H1 (cell line): ENCODE data around the gene AKAP8.

ENCODE experiments used
- EZH2 ChIP-seq: fragments of 200-600 bp; sonication (generic); IDR thresholded peaks from 2 replicates; pipeline ENCODE4 v1.7.1; 2012; ENCODE audit warnings: low read depth, mild to moderate bottlenecking, moderate library complexity, low read length, inconsistent platforms; ENCODE audit not compliant: severe bottlenecking
- MAFK ChIP-seq: IDR thresholded peaks from 2 replicates; pipeline ENCODE4 v1.6.1; 2012; ENCODE audit warnings: low read depth, mild to moderate bottlenecking, improper control_type of control experiment, low read length

- no peak for TF ChIP-seq MAFK
- TF ChIP-seq EZH2, result no peak
These were observed 75.4 kb downstream of the AKAP8 start for GRCh38 chr19:15304140-15304705.
